GM18870 (cell line): ENCODE data around the gene ARHGAP20.

Experiments
- ATAC-seq: cut with Tn5 transposase; IDR thresholded peaks from one replicate; pipeline ENCODE4 v1.9.1; 2021; ENCODE audit warnings: moderate library complexity; ENCODE audit not compliant: unreplicated experiment

The ARHGAP20 gene

DNA sequence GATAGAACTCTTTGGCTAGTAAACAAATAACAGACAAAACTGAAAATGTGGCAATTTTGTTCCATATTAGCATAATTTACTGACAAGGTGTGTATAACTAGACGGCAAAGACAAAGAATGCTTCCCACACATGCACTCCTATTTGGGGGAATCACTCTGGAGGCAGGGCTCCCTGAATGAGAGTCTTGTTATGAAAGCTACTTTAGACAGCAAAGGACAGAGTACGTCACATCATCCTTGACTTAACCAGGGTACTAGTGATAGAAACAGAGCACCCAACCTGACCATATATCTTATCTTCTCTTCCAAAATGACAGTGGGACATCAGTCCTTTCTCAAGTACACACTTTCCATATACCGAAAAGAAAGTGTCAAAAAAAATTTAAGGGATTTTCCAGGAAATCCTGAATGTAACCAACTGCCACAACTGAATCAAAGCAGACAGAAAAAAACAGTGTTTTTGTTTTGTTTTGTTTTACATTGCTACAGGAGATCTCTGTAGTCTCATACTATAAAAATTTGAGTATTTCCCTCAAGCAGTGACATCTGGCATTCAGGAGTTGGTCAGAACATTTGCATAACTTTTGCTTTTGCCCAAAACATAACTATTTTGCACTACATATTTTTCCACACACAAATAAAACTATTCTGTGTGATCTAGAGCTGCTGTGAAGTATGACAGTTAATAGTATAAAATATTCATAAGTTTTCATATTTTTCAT, 98.9 kb downstream of the ARHGAP20 start:
- ATAC-seq: no peak

DNA sequence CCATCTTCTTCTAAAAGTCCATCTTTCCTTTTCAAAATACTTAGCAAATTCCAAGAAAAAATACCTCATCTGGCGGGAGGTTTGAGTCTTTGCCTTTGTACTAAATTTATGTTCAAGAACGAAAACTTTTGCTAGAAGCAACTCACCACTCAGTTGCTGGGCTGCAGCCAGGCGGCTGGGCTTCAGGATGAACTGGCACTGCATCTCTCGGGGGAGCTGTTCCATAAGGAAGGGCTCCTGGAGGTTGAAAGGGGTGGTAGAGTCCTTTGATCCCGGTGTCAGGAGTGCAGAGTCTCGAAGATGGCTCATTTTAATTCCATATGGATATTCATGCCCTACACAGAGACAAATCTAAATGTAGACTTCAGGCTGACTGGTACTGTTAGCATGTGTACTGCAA, 105.8 kb downstream of the ARHGAP20 start:
- no peak for ATAC-seq

DNA sequence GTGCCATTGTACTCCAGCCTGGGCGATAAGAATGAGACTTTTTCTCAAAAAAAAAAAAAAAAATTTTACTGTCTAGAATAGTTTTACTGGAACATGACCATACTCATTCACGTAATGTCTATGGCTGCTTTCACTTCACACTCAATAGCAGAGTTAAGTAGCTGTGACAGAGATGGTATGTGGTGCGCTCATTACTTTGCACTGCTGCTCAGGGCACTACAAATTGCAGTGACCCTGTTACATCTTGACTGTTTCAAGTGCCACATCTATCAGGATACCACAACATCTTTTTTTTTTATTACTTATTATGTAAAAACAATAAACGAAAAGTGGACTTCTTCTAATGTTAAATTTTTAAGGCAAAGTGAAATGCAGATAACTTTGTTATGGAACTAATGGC, 110.3 kb downstream of the ARHGAP20 start:
- ATAC-seq: no peak

DNA sequence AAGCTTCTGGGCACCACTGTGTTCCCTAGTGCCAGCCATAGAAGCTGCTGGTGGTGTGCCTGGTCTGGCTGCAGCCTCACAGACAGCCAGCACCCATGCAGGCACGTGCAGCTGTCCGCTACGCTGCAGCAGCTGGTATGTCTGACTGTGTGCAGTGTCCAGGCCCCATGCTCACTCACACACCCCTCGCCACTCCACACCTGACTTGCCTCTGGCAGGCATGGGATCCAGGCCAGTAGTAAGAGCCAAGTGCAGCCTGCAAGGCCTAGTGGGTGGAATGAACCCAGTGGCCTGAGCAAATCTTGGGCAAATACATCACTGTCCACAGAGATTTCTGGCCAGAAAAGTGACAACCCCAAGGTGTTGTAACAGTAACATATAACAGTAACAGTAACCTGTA, 111.9 kb downstream of the ARHGAP20 start:
- ATAC-seq: no peak

DNA sequence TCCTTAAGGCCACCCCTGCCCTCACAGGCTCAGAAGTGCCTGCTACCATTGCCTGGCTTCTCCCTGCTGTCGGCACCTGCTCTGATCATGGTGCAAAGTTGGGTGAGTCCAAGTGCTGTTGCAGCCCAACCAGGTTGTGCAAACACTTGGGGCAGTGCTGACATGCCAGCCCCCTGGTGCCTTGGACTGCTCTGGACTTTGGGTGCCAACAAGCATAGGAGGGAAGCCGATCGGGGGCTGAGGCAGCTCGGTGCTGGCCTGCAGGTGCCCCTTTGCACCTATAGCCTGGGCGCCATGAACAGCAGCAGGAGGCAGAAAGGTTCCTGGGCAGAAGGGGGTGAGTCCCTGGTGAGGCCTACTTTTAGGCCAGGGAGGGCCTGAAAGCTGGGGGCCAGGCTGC, 113.0 kb downstream of the ARHGAP20 start:
- ATAC-seq: no peak

DNA sequence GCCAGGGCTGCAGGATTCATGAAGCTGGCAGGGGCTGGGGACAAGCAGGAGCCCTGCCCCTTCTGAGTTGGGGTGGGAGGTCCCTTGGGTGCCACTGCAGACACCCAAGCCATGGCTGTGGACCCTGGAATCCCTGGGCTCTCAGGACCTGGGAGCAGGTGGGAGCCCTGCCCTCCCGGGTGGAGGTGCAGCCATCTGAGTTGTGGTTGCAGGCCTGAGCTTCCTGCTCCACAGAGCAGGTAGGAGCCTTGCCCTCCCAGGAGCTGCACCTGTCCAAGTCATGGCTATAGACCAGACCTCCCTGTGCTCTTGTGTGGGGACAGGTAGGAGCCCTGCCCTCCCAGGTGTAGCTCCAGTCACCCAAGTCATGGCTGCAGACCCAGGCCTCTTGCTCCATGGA, 113.5 kb downstream of the ARHGAP20 start:
- no peak for ATAC-seq

DNA sequence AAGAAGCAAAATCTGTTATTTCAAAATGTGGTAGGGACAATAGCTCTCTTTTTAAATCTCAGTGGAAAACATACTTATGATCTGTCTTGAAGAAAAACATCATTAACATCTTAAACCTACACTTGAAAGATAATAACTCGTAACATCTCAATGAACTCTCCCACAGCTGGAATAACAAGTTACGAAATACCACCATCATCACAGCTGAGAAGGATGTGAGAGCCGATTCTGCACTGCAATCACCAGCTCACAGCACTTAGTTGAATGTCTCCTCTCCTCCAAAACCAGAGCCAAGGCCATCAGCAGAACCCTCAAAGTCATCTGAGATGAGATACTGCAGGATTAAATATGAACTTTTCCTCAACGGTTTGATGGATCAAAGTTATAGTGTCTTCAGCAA, 124.3 kb downstream of the ARHGAP20 start:
- no peak for ATAC-seq

DNA sequence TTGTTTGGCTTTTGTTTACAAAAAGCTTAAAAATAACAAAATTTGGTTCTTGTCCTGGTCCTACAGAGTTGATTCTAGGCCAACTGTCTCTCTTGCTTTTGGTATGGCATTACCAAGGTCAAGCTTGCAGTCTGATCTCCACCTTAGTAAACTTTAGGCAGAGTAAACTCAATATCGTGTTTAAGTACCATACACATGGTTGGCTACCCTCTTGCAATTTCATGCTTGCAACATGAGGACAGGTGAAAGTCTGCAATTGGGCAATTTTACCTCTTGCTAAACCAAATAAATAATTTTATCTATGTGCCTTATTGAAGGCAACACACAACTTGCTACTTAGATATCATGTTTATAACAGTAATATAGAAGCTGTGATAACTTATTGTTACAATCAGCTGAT, 125.1 kb downstream of the ARHGAP20 start:
- ATAC-seq: no peak

DNA sequence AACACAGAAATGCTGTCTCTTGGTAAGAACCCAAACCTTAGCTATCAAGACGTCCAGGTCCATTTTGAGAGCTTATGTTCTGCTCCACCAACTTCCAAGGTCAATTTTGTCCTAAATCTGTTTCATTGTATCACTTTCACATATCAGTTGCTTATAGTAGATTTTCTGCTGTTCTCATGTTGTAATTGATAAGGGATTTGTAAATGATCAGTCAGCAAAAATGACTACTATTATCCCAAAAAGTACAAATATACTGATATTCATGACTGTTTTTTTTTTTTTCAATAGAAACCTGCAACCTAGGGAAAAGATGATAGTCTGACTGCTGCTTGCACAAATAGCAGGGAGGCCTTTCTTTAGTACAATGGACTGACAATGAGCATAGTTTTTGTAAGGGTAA, 128.1 kb downstream of the ARHGAP20 start:
- no peak for ATAC-seq

DNA sequence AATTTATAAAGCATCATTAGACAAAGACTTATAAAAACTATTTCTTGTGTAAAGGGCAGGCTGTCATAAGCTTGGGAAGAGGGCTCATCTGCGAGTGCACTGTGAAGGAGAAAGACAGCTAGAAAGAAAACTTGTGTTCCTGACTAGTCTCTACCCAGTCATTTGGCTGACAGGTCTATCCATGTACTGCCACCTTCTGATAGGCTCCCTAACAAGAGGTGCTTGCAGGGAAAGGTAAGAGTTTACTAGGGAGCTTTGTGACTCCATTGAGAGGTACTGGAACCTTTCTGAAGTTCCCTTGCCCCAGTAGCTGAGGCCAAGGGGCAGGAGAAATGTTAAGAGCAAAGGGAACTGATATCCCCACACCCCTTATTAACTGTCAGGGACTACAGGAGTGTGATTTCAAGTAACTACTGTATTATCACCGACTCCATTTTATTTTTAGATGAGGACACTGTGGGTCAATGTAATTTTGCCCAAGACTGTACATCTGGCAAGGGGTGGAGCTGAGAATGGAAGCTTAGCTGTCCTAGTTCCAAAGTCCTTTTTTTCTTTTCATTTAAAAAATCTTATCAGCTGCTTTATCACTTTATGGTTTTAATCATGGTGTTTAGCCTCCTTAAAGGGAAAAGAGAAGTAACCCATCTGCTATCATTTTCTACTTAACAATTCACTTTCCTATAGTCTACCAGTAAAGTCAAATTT, 129.4 kb downstream of the ARHGAP20 start:
- no peak for ATAC-seq

DNA sequence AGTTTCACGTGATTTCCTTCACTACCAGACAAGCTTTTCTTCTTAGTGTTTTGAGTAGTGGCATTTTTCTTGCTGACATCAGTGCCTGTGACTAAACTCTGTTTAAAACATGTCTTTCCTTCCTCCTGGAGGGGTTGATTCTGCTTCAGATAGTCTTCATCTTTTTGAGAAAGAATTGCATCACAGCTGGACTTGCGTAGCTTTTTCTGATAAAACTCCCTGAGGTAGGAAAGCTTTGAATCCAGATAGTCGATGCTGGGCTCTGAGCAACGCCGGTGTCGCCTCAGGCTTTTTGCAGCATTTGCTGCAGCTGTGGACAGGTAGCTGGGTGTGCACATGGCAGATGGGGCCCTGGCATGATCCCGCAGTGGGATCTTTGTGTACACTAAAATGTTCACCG, 131.7 kb downstream of the ARHGAP20 start:
- ATAC-seq: no peak

DNA sequence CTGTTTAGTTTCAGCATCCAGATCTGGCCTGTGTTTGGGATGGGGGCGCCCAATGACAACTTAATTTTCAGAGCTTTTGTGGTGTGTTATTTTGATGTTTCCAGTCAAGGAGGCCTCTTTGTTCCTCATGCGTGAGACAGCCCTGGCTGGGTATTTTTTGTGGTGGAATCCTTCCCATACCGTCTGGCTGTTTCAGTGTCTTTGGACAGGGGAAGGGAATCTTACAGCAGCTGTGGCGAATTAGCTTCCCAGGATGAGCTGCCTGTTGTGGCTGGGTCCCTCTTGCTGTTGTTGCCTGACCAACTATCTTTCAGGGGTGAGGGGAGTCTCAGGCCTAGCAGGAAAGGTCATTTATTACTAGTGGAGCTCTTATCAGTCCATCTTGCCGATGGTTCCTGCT, 138.8 kb downstream of the ARHGAP20 start:
- no peak for ATAC-seq

DNA sequence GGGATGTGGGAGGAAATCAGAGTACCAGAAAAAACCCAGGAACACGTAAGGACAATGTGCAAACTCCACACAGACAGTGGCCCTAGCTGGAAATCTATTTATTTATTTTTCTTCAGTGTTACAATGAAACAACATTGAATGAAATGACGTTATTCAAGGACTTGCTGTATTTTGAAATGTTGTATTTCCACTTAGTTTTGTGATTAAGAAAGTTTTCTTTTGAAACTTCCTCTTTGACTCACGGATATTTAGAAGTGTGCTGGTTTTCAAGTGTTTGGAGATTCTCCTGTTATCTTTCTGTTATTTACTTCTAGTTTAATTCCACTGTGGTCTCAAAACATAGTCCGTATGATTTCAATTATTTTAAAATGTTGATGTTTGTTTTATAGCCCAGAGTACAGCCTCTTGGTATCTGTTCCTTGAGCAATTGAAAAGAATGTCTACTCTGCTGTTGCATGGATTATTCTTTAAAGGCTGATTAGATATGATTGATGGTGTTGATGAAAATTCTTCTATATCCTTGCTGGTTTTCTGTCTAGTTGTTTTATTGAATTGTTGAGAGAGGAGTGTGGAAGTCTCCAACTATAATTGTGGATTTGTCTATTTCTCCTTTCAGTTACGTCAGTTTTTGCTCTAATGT, 141.0 kb downstream of the ARHGAP20 start:
- no peak for ATAC-seq

DNA sequence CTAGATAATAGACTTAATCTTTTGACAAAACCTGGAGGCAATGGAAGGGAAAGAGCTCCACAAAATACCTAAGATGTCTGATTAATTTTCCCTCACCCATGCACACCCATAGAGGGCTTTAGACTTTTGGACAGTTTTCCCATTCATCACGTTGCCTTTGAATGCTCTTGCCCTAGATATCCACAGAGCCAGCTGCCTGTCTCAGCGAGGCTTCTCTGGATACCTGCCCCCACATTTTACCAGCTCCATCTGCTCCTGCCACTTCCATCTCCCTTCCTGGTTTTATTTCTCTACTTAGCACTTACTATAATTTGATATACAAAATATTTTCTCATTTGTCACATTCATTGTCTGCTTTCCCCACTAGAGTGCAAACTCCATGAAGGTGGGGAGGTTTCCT, 145.7 kb downstream of the ARHGAP20 start:
- ATAC-seq: no peak

DNA sequence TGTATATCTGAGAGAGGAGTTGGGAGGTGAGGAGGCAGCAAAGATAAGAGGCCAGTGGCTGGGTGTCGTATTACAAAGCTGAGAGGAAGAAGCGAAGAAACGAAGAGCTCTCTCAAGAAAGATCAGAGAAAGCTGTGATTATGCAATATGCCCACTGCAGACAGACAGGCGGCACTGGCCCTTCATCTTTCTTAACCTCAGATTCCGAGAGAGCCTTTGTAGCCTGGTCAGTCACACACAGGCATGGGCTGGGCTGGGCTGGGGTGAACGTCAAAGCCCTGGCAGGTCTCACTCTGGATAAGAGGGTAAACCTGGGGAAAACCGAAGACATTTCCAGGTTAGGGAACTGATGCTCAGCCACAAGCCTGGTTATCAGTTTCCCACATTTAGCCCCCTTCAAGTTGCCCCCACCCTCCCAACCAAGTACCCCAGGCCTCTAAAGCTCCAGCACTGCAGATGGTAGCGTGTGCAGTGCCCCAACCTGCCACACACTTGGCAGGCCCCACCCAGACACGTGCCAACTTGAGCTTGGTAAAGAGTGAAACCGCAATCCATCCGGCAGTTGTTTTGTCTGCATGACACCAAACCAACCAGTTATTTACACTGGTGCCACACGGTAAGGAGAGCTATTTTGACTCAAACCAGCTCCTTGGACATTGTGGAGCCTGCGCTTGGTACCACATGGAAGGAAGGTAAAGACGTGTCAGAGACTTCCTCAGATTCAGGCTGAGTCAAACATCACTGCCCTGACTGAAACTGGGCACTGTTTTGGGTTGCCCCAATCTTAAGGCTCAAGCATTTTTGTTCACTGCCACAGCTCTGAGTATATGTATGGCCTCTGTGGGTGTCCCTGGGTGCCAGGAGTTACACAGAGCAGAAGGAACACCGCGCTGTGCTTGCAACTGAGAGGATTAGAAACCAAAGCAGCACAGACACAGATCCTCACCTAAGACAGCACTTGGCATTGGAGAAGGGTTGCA, 146.6 kb downstream of the ARHGAP20 start:
- ATAC-seq: no peak

DNA sequence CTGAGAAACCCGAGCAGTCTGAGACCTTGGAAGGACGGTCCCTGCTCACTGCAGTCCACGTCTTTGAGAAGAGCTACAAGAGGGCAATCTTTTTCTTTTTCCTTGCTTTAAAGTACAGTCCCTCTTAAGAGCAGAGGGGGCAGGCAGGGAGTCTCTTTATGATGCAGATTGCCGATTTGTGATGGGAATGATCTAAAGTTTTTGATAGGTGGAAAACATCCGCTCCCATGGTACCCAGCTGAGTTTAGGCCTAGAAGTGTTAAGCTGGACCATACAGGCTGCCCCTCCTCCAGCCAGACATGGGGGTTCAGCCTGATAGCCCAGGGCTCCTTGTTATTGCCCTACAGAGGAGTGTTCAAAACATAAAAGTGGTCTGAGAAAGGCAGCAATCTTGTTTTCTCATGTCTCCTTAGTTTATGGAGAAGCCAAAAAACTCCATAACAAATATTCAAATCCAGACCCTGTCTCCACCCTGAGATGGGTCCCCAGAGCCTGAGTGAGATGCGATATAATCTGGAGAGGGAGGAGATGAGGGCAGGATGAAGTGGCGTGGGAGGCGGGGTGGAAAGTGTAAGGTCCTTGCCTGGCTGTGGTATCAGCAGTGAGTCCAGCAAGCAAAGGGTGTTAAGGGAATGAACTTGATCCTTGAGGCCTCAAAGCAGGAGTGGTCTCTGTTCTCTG, 147.4 kb downstream of the ARHGAP20 start:
- ATAC-seq: no peak

DNA sequence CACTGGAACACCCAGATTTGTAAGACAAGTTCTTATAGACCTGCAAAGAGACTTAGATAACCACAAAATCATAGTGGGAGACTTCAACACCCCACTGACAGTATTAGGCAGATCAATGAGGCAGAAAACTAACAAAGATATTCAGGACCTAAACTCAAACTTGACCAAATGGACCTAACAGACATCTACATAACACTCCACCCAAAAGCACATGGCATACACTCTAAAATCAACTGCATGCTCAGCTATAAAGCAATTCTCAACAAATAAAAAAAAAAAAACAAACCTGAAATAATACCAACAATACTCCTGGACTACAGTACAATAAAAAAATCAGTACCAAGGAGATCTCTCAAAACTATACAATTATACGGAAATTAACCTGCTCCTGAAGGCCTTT, 167.5 kb downstream of the ARHGAP20 start:
- ATAC-seq: no peak

DNA sequence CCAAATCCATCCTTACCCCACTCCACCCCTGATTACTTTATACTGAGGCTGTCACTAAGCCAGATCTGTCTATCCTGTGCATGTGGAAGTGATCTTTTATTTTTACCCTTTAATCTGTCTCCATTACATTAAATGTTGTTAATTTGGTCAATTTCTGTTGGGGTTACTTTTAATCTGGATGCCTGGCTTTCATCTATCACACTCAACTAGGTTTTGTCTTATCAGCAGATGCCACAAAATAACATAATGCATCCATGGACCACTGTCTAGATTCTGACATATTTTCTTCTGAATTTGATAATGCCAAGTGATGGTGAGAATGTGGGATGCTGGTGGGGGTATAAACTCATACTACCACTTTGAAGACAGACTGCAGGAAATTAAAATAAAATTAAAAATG, 174.1 kb downstream of the ARHGAP20 start:
- no peak for ATAC-seq

DNA sequence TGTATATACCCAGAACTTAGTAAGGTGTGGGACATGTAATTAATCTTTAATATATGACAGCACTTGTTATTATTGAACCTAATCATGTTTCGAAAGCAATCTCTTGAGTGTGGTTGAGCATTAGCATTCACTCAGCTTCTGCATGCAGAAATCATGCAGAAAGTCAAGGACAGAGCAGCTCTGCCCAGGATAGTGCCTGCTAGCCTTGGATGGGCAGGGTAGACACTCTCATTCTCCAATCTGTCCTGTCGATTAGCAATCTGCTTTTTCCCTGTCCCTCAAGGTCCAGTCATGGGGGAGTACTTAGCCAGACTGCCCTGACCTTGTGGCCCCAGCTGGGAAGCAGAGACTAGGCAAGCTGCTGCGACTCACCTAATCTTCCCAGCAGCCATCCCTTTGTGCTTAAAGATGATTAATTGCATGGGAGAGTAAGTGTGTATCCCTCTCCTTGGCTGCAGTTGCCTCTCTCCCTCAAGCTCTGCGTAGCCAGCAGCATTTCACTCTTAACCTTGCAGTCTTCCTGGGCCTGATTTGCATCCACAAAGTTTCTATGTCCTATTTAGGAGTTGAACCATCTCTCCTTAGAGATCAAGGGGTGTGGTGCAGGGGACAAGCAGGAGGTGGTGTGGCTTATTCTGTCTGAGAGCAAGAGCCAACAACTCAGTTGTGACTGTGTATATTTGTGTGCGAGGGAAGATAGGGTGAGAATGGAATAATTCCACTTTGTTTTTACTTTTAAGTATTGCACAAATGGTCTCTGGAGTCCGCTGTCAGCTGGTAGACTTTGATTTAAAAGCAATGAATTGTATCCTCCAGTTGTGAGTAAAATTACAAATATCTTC, 181.1 kb downstream of the ARHGAP20 start:
- no peak for ATAC-seq

DNA sequence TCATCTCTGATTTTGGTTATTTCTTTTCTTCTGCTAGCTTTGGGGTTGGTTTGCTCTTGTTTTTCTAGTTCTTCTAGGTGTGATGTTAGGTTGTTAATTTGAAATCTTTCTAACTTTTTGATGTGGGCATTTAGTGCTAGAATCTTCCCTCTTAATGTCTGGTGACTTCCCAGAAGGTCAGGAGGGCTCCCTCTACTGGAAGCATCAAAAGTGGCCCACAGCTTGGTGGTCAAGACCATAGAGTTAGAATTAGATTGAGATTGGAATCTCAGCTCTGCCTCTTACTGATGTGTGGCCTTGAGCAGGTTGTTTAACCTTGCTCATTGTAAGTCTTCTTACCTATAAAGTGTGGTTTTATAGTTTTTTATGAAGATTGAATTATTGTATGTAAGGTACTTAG, 183.2 kb downstream of the ARHGAP20 start:
- no peak for ATAC-seq
